Parathyroid adenoma (tissue), 2 donors: Measurements from ENCODE around the gene DUSP7.
"Not testable (repeated sequence)": the region's sequence is repeated elsewhere in the genome, so short reads cannot be mapped to it uniquely, and the experiment has no call there.

ENCODE experiments used
- H2AFZ ChIP-seq: fragments of 300-600 bp; sonication (generic); one replicate; pipeline ENCODE4 v1.7.0; 2017; ENCODE audit warnings: antibody characterized with exemption, mild to moderate bottlenecking
- H3K27ac ChIP-seq: fragments of 300-600 bp; sonication (generic); one replicate; pipeline ENCODE4 v1.7.0; 2017
- H3K27me3 ChIP-seq: fragments of 300-600 bp; sonication (generic); one replicate; pipeline ENCODE4 v1.7.0; 2017; ENCODE audit warnings: low read length; ENCODE audit not compliant: control insufficient read depth, insufficient read depth
- H3K36me3 ChIP-seq: fragments of 300-600 bp; sonication (generic); one replicate; pipeline ENCODE4 v1.7.0; 2017; ENCODE audit warnings: low read length; ENCODE audit not compliant: control insufficient read depth, insufficient read depth
- H3K4me1 ChIP-seq: fragments of 300-600 bp; sonication (generic); one replicate; pipeline ENCODE4 v1.7.0; 2017; ENCODE audit warnings: control low read depth
- H3K4me2 ChIP-seq: fragments of 300-600 bp; sonication (generic); one replicate; pipeline ENCODE4 v1.7.0; 2017; ENCODE audit warnings: low read length
- H3K4me3 ChIP-seq: fragments of 300-600 bp; sonication (generic); one replicate; pipeline ENCODE4 v1.7.0; 2017; ENCODE audit warnings: low read depth, low read length
- H3K79me2 ChIP-seq: fragments of 300-600 bp; sonication (generic); one replicate; pipeline ENCODE4 v1.7.0; 2017; ENCODE audit warnings: control low read depth
- H3K9ac ChIP-seq: fragments of 300-600 bp; sonication (generic); one replicate; pipeline ENCODE4 v1.7.0; 2017; ENCODE audit warnings: mild to moderate bottlenecking
- H3K9me3 ChIP-seq: fragments of 300-600 bp; sonication (generic); one replicate; pipeline ENCODE4 v1.7.0; 2017; ENCODE audit warnings: low read length; ENCODE audit not compliant: control insufficient read depth
- CTCF ChIP-seq: fragments of 300-600 bp; sonication (generic); IDR thresholded peaks from one replicate; pipeline ENCODE4 v1.7.0; 2017; ENCODE audit warnings: antibody characterized with exemption, mild to moderate bottlenecking
- donor health status: primary hyperparathyroidism.

Gene DUSP7

GRCh38 chr3:52046186-52046901, 10.0 kb downstream of the DUSP7 start:
- Histone ChIP-seq H3K36me3 (no peaks in the 10 kb centered on the region), H3K4me1 (no peaks in the 10 kb centered on the region), H3K79me2 (no peaks in the 10 kb centered on the region), H3K9ac (no peak overlapping the region), H3K27ac (no peak overlapping the region), H3K9me3 (no peaks in the 10 kb centered on the region), H3K27me3 (no peaks in the 10 kb centered on the region), H3K4me3 (no peak overlapping the region), H2AFZ (no peak overlapping the region), H3K4me2 (no peak overlapping the region)
- no peak for TF ChIP-seq CTCF

- Histone ChIP-seq H3K4me2 (no peak overlapping the region), H3K79me2 (no peaks in the 10 kb centered on the region), H3K9ac (no peak overlapping the region), H3K4me3 (no peak overlapping the region), H2AFZ (no peak overlapping the region), H3K36me3 (no peaks in the 10 kb centered on the region), H3K9me3 (no peaks in the 10 kb centered on the region), H3K27ac (no peak overlapping the region), H3K4me1 (no peaks in the 10 kb centered on the region), H3K27me3 (no peaks in the 10 kb centered on the region)
- no peak for TF ChIP-seq CTCF
Measured at GRCh38 chr3:52044869-52045619, 11.3 kb downstream of the DUSP7 start.

GRCh38 chr3:52043750-52044149, 12.6 kb downstream of the DUSP7 start:
- Histone ChIP-seq H3K79me2 (no peaks in the 10 kb centered on the region), H3K27me3 (no peaks in the 10 kb centered on the region), H3K9me3 (no peaks in the 10 kb centered on the region), H3K4me2 (no peak overlapping the region), H3K4me1 (no peaks in the 10 kb centered on the region), H3K27ac (no peak overlapping the region), H3K4me3 (no peak overlapping the region), H3K36me3 (no peaks in the 10 kb centered on the region), H2AFZ (no peak overlapping the region), H3K9ac (no peak overlapping the region)
- TF ChIP-seq CTCF = no peak

GRCh38 chr3:52043039-52043438, 13.3 kb downstream of the DUSP7 start:
- not testable (repeated sequence) for H3K4me3 ChIP-seq, H3K27me3 ChIP-seq, H3K79me2 ChIP-seq, H3K4me1 ChIP-seq, H3K4me2 ChIP-seq, H2AFZ ChIP-seq, H3K36me3 ChIP-seq, H3K9me3 ChIP-seq, H3K9ac ChIP-seq, H3K27ac ChIP-seq

GRCh38 chr3:52041118-52041731, 15.1 kb downstream of the DUSP7 start:
- H3K79me2 ChIP-seq = no peaks in the 10 kb centered on the region
- no peaks in the 10 kb centered on the region for H3K36me3 ChIP-seq
- no peak for TF ChIP-seq CTCF
- H3K27me3 ChIP-seq = no peaks in the 10 kb centered on the region
- no peak overlapping the region for H3K9ac ChIP-seq
- no peak overlapping the region for H3K4me3 ChIP-seq
- H3K4me2 ChIP-seq = no peak overlapping the region
- H3K27ac ChIP-seq = no peak overlapping the region
- H3K9me3 ChIP-seq = no peaks in the 10 kb centered on the region
- H3K4me1 ChIP-seq = no peaks in the 10 kb centered on the region
- no peak overlapping the region for H2AFZ ChIP-seq
